Measurements from ENCODE around the gene SDC1. TPM values are rescaled to one million over a fixed set of nuclear protein-coding genes. Genes with fewer than 3 reads are reported as not detected.

SDC1 gene
- total RNA-seq, 1 experiment from 2014 or later: 22.3 TPM

DNA sequence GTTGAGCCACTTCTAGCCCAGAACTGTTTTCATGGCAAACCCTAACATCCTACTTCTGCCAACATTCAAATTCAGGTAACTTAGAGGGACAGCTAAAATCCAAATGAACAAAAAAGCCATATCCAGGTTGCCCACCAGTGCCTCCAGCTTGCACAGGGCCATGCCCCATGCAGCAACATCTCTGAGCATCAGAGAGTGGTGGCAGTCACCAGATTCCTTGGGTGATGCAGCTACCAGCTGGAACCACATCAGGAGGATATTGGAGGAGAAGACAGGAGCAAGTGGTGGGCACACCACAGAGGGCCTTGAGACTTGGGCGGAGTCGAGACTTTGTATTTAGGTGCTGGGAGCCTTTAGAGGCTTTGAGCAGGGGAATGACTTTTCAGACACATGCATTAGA, 50.5 kb downstream of the SDC1 start:
- H3K14ac ChIP-seq (ENCODE audit: insufficient read depth, low read length): no peak overlapping the region
- H3K9me3 Mint-ChIP-seq: no peaks in the 10 kb centered on the region
- H3K23ac ChIP-seq (ENCODE audit: insufficient read length, low read depth, low read length): no peak overlapping the region
- H3K56ac ChIP-seq (ENCODE audit: insufficient read length, low read depth, low read length): no peak overlapping the region
- no peak overlapping the region for H3T11ph ChIP-seq (ENCODE audit: low read length)
- no peak overlapping the region for H2AK5ac ChIP-seq (ENCODE audit: insufficient read length, low read length)
- H3K4me1 ChIP-seq (ENCODE audit: insufficient read depth, low read length): no peaks in the 10 kb centered on the region; the same call in 1 of the 2 replicates
- no peak overlapping the region for H2BK120ac ChIP-seq (ENCODE audit: low read depth, low read length, poor library complexity, severe bottlenecking)
- H2BK12ac ChIP-seq (ENCODE audit: insufficient read length, low read depth, low read length): no peak overlapping the region
- H3K27ac ChIP-seq (ENCODE audit: insufficient read length, low read depth, low read length): no peak overlapping the region
- H3K9me3 ChIP-seq (ENCODE audit: control insufficient read depth, low read depth, low read length): no peaks in the 10 kb centered on the region
- H3K23me2 ChIP-seq (ENCODE audit: insufficient read length, low read depth, low read length, poor library complexity, severe bottlenecking): no peaks in the 10 kb centered on the region
- no peaks in the 10 kb centered on the region for H3K79me1 ChIP-seq (ENCODE audit: insufficient read depth, low read depth, low read length, poor library complexity, severe bottlenecking)
- no peak overlapping the region for H3K9ac ChIP-seq (ENCODE audit: extremely low read depth, insufficient read length, low read length)
- no peak overlapping the region for H2BK20ac ChIP-seq (ENCODE audit: low read depth, low read length, poor library complexity, severe bottlenecking)
- no peak overlapping the region for H2AFZ ChIP-seq (ENCODE audit: low read length)
- H2BK15ac ChIP-seq (ENCODE audit: low read depth, low read length): no peak overlapping the region
- no peaks in the 10 kb centered on the region for H3K79me2 ChIP-seq (ENCODE audit: insufficient read depth, low read length)
- no peak overlapping the region for H3K4me2 ChIP-seq (ENCODE audit: insufficient read depth, insufficient read length, low read length)
- no peak overlapping the region for H4K5ac ChIP-seq (ENCODE audit: insufficient read length, low read depth, low read length)
- H4K8ac ChIP-seq (replicated peaks; ENCODE audit: insufficient read length, low read depth, low read length): no peak overlapping the region
- no peaks in the 10 kb centered on the region for H3K27me3 ChIP-seq (ENCODE audit: insufficient read depth, low read length)
- H3K4me1 Mint-ChIP-seq: peaks cover 25 to 32% of the 10 kb centered on the region in 2 experiments
- peak; percentile 6 for DNase-seq
- no peak overlapping the region for H4K91ac ChIP-seq (ENCODE audit: insufficient read length, low read depth, low read length)
- no peak overlapping the region for H3K4ac ChIP-seq (ENCODE audit: low read depth, low read length)
- H3K27me3 Mint-ChIP-seq (ENCODE audit: low read depth): no peaks in the 10 kb centered on the region; the same call in none of the 2 replicates
- no peaks in the 10 kb centered on the region for H4K20me1 ChIP-seq (ENCODE audit: control insufficient read depth, insufficient read depth, insufficient read length)
- no peak overlapping the region for H3K4me3 Mint-ChIP-seq
- H2BK5ac ChIP-seq (ENCODE audit: insufficient read length, low read length): no peak overlapping the region
- WGBS (ENCODE audit: extremely low coverage, insufficient read length, low lambda C conversion rate): no CpG with 5 or more reads among the region's 2 CpGs
- H3K27ac Mint-ChIP-seq: no peak overlapping the region; a peak in 1 of 7 replicates
- TF ChIP-seq, protein P1, sequence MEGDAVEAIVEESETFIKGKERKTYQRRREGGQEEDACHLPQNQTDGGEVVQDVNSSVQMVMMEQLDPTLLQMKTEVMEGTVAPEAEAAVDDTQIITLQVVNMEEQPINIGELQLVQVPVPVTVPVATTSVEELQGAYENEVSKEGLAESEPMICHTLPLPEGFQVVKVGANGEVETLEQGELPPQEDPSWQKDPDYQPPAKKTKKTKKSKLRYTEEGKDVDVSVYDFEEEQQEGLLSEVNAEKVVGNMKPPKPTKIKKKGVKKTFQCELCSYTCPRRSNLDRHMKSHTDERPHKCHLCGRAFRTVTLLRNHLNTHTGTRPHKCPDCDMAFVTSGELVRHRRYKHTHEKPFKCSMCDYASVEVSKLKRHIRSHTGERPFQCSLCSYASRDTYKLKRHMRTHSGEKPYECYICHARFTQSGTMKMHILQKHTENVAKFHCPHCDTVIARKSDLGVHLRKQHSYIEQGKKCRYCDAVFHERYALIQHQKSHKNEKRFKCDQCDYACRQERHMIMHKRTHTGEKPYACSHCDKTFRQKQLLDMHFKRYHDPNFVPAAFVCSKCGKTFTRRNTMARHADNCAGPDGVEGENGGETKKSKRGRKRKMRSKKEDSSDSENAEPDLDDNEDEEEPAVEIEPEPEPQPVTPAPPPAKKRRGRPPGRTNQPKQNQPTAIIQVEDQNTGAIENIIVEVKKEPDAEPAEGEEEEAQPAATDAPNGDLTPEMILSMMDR (conservative IDR thresholded peaks at IDR 0.05): no peak
- no peak overlapping the region for H3K18ac ChIP-seq (ENCODE audit: insufficient read length, low read depth, low read length)
- H3K36me3 Mint-ChIP-seq (ENCODE audit: insufficient read depth in 1 of 3, low read depth in 3 of 3): no peaks in the 10 kb centered on the region
